Activated CD4-positive, CD25-positive, alpha-beta regulatory T cell treated with anti-CD3 and anti-CD28 coated beads, Interleukin-2, amount 50 U/mL, for 72 hours (primary cell): Measurements from ENCODE around the gene DIP2A.
"Not testable (repeated sequence)": the region's sequence is repeated elsewhere in the genome, so short reads cannot be mapped to it uniquely, and the experiment has no call there.

Experiments used
- DNase-seq: peaks from one replicate; pipeline ENCODE4 v3.0.0; 2021

The DIP2A gene

DNA sequence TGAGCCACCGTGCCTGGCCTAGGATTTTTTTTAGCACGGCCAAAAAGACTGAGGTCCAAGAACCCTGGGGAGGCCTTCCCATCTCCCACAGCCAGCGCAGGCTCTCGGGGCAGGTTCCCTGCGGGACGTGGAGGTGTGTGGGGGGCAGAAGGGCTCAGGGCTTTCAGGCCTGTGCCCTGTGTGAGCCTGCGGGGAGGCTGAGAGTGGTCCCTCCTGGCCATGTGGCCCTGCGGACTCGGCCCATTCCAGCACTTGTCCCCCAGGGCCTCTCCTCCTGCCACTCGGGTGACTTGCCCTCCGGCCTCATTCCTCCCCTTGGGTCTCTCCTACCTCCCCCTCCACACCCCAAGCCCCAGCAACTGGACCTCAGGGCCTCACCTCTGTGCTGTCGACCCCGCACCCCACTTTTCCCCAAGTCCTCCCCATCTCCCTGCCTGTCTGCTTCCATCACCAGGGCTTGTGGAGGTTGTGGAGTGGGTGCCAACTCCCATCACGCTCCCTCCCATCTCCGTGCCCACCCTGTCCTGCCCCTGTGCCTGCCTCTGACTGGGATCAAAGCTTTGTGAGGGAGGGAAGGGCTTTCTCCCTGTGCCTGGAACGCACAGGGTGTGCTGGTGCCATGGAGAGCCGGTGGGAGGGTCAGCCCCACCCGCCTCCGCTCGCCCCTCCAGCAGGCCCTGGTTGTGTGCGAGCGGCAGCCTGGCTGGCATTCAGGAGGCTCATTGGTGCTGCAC is 32.2 kb upstream of the DIP2A start:
- no peak for DNase-seq

DNA sequence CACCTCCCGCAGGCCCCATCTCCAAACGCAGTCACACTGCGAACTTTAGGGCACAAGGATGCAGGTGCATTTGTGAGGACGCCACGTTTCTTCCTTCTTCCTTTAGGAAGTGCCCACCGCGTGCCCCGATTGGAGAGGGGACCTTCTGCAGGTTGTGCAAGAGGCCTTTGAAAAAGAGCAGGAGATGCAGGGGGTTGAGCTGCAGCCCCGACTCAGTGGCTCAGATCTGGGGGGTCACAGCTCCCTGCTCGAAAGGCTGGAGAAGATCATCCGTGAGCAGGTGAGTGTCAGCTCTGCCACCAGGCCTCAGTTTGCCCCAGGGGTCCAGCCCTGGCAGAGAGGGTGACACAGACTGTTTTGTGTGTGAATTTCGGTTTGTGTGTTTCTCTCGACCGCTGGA is 31.2 kb upstream of the DIP2A start:
- no peak for DNase-seq

DNA sequence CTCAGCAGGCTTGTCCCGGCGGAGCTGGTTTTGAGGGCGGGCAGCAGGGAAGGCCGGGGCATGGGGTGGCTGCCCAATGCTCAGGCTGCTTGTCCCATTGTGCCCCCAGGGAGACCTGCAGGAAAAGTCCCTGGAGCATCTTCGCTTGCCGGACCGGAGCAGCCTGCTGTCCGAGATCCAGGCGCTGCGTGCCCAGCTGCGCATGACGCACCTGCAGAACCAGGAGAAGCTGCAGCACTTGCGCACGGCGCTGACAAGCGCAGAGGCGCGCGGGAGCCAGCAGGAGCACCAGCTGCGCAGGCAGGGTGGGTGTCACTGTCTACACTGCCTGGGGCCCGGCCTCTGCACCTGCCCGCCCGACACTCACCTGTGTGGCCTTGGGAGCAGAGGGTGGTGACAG is 30.4 kb upstream of the DIP2A start:
- no peak for DNase-seq

DNA sequence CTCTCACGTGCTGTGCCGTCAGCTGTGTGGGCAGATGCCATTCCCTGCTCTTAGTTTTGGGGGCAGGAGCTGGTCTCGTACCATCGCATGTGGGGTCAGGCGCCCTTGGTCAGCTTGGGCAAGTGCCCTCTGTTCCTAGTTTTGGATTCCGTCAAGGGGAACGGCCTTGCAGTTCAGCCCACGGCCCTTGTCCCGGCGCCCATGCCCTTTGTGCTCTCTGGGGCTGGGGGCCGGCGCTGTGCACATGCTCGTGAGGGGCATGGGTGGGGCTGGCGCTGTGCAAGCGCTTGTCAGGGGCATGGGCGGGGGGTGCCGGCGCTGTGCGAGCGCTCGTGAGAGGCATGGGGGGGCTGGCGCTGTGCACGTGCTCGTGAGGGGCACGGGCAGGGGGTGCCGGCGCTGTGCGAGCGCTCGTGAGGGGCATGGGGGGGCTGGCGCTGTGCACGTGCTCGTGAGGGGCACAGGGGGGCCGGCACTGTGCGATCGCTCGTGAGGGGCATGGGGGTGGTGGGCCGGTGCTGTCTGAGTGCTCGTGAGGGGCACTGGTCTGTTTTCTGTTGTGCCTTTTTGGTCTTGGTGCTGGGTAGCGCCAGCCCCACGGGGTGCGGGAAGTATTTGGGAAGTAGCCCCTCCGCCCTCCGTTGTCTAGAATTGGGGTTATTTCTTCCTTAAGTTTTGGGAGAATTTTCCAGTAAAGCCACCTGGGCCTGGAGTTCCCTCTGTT is 29.5 kb upstream of the DIP2A start:
- DNase-seq = no peak

DNA sequence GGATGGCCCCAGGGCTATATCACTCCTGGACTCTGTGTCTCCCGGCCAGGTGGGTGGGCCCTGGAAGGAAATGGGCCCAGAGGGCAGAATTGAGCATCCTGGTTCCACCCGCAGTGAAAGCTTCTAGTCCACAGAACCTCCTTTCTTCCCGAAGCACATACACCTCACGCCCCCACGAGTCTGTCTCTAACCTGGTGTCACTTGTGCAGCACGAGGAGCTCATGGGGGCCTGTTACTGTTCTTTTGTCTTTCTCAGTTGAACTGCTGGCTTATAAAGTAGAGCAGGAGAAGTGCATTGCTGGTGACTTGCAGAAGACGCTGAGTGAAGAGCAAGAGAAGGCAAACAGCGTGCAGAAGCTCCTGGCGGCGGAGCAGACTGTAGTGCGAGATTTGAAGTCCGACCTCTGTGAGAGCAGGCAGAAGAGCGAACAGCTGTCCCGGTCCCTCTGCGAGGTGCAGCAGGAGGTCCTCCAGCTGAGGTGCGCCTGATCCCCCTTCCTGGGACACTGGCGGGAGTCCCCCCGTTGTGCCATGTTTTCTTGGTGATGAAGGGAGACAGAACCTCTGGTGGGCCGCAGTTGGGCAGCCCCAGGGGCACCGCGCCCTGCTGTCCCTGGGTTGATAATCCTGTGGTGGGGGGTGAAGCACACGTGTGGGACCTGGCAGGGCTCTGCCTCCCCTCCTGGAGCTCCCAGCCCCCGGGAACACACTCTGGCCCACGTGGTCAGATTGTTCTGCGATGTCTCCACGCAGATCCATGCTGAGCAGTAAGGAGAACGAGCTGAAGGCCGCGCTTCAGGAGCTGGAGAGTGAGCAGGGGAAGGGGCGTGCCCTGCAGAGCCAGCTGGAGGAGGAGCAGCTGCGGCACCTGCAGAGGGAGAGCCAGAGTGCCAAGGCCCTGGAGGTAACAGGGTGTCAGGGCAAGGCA is 28.7 kb upstream of the DIP2A start:
- DNase-seq = no peak

DNA sequence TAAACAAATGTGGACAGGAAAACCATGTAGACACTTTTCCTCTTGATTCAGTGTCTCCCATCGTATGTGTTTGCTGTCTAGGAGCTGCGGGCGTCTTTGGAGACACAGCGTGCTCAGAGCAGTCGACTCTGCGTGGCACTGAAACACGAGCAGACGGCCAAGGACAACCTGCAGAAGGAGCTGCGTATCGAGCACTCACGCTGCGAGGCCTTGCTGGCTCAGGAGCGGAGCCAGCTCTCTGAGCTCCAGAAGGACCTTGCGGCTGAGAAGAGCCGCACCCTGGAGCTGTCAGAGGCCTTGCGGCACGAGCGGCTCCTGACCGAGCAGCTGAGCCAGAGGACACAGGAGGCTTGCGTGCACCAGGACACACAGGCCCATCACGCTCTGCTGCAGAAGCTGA is 27.2 kb upstream of the DIP2A start:
- no peak for DNase-seq

DNA sequence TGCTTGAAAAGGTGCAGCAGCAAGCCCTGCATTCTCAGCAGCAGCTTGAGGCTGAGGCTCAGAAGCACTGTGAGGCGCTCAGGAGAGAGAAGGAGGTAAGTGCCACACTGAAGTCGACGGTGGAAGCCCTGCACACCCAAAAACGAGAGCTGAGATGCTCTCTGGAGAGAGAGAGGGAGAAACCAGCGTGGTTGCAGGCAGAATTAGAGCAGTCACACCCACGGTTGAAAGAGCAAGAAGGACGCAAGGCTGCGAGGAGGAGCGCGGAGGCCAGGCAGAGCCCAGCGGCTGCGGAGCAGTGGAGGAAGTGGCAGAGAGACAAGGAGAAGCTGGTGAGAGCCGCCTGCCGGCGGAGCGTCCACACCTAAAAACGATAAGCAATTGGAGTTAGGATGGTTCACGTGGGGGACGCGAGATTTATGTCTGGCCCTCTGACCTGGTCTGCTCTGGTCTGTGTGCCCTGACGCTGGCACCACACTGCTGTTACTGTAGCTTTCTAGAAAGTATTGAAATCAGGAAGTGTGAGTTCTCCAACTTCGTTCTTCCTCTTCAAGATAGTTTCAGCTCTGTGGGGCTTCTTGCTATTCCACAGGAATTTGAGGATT is 26.7 kb upstream of the DIP2A start:
- no peak for DNase-seq

DNA sequence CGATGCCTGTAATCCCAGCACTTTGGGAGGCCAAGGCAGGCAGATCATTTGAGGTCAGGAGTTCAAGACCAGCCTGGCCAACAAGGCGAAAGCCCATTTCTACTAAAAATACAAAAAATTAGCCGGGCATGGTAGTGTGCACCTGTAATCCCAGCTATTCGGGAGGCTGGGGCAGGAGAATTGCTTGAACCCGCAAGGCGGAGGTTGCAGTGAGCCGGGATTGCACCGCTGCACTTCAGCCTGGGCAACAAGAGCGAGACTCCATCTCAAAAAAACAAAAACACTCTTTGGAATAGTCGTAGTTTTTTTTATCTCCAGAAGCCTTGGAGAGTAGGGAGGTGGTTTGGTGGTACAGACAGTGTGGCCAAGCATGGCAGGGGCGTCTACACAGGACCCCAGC is 25.6 kb upstream of the DIP2A start:
- DNase-seq = not testable (repeated sequence)

DNA sequence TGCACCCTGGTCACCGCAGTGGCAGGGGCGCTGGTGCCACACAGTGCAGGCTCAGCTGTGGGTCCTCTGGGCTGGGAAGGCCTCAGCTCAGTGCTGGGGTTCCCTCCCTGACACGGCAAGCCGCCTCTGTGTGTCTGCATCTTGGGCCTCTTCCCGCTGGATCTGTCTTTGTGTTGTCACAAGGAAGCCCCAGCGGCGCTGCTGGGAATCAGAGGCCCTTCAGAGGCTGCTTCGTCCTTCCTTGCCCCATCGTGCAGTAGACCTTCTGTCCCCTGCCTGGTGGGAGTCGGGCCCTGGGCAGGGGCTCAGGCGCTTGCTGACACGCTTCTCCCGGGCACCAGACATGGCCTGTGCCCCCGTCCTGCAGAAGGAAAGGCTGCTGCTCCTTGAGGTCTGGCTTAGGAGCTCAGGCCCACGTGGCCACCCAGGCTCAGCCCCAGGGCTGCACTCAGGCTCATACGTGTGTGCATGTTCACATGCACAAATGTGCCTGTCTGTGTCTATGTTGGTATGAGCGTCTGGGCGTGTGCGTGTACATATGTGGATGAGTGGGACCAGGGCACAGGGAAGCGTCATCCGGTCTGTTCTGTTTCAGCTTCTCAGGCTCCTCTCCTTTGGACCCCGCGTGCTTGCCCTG is 24.3 kb upstream of the DIP2A start:
- no peak for DNase-seq

DNA sequence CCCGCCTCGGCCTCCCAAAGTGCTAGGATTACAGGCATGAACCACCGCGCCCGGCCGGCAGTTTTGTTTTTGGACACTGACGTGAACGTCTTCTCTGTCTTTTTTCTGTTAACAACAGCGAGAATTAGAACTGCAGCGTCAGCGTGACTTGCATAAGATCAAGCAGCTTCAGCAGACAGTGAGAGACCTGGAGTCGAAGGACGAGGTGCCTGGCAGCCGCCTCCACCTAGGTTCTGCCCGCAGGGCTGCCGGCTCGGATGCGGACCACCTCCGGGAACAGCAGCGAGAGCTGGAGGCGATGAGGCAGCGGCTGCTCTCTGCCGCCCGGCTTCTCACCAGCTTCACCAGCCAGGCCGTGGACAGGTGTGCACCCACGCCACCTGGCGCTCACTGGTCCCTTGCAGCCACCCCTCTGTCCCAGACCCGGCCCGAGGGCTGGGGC is 22.9 kb upstream of the DIP2A start:
- no peak for DNase-seq

DNA sequence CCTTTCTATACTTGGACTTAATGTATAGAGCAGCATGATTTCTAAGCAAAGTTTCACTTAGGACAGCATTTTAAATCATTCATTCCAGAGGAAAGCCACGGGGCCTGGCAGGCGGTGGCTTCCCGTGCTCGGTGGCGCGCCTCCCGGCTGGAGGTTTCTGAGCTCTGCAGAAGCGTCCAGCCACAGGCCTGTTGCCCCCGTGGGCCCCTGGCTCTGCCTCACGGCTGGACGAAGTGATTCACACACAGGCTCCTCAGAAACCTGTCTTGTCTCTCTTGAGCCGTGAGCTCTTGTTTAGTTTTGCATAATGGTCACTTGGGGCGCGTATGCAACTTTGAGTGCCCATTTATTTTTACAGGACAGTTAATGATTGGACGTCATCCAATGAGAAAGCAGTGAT is 22.1 kb upstream of the DIP2A start:
- no peak for DNase-seq

DNA sequence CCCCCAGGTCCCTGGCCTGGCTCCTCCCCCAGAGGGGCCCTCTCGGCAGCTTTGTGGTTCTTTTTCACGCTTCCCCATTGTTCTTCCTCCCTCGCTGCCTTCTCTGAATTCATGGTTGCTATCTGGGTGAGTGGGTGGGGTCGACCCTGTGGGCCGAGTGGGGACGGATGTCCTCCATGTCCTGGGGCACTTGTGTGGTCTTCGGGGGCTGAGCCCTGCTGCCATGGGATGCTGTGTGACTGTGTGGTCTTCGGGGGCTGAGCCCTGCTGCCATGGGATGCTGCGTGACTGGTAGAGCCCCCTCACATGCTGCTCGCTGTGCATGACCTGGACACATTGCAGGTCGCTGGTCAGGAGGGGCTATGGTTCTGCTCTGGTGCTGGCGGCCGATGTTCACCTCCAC is 21.6 kb upstream of the DIP2A start:
- no peak for DNase-seq

DNA sequence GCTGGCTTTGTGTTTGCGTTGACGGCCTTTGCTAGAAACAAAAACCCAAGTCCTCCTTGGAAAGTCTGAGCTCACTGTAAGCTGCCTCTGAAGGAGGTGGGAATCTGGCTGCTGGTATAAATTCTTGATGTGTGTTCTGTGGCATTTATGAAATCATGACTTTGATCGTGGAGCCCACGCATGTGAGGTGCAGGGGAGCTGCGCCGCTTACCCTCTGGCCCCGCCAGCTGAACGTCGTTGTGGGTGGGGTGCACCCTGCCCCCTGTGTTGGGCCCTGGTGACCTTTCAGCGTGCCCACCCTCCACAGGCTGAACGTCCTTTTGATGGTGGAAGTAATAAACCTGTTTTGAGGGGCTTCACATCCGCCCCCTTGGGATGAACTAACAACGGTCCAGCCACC is 21.2 kb upstream of the DIP2A start:
- no peak for DNase-seq

DNA sequence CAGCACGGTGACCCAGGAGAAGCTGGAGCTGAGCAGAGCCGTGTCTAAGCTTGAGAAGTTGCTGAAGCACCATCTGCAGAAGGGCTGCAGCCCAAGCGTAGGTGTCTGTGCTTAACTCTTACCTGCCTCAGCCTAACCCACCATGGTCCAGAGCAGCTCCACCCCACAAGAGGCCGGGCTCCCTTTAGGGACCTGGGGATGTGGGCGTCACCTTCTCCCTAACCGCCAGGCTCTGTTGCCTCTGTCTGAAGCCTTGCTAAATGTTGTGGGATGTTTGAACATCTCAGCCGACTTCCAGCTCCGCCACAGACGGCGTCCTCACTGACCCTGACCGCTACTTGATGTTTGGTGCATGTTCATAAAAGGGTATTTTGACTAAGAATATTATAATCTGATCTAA is 20.4 kb upstream of the DIP2A start:
- DNase-seq = no peak

DNA sequence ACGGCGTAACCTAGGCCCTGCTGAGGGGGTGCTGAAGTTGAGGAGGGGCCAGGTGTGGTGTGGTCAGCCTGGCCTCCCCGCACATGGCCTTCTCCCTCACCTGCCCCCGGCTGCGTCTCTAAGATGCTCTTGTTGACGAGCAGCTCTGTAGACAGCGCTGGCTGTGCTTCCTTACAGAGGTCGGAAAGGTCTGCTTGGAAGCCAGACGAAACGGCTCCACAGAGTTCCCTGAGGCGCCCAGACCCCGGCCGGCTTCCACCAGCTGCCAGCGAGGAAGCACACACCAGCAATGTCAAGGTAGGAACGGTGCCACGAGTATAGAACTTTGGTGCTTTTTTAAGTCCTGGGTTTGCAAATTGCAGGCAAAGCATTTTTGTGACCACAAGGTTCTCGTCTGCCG is 18.8 kb upstream of the DIP2A start:
- no peak for DNase-seq

DNA sequence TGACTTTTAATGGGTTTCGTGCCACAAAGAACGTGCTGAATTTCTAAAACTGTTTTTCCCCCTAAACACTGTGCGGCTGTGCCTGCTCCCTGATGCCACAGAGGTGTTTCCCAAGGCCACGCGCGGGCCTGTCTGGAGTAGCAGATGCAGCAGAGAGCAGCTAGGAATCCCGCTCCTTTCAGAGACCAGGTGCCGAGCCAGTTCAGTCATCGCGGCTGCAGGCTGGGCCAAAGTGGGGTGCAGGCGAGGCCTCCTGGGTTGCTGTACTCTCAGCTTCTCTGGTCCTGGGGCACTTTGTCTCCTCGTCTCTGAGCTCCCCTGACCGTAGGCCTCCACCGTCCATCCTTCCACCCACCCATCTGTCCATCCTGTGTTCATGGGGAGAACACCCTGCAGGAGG is 17.4 kb upstream of the DIP2A start:
- no peak for DNase-seq

DNA sequence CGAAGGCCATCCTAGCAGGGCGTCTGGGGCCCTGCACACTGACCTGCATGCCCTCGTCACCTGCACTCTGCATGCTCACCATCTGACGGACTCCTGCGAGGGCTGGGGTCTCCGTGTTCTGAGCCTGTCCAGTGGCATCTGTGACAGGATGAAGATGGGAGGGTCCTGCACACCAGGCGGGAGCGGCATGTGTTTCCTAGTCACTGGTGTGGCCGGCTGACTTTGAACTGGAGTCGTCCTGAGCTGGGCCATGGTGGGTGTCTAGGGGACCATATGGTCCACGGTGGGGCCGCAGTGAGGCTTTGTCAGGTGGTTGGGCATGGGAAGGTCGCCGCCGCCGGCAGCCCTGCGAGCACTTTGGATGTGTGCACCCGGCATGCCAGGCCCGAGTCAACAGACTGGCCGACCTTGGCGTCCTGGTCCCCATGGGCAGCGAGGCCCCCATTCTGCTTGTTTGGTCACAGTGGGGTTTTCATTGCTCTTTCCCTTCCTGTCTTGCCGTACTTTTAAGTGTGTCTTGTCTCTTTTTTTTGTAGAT is 16.7 kb upstream of the DIP2A start:
- DNase-seq = no peak

DNA sequence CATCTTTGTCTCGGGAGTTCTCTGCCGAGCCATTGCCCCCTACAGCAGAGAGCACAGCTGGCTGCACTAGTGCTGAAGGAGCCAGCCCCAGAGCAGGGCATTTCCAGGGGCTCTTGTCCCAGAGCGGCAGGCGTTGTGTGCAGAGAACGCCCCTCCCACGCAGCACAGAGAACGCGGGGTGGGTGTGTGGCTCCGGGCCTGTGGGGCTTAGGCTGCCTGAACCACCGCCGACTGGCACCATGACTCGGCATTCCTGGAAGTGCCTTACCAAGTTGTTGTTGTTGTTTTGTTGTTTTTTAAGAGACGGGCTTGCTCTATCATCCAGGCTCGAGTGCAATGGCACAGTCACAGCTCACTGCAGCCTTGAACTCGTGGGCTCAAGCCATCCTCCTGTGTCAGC is 15.8 kb upstream of the DIP2A start:
- no peak for DNase-seq

DNA sequence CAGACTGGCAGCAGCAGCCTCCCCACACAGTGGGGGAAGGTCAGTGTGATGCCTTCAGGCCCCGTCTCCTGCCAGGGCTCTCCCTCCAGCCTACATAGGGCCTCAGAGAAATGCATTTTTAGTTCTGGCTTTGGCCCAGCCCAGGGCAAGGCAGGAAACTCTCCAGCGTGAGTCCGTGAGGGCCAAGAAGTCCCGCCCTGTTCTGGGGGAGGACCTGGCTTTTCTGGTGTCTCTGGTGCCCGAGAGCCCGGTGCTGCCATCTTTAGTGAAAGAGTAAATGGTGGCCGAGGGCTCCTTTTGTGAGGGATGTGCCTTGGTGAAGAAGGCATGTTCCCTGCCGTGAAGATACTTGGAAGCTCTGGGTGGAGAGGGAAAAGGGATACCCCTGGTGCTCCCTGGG is 14.8 kb upstream of the DIP2A start:
- no peak for DNase-seq

DNA sequence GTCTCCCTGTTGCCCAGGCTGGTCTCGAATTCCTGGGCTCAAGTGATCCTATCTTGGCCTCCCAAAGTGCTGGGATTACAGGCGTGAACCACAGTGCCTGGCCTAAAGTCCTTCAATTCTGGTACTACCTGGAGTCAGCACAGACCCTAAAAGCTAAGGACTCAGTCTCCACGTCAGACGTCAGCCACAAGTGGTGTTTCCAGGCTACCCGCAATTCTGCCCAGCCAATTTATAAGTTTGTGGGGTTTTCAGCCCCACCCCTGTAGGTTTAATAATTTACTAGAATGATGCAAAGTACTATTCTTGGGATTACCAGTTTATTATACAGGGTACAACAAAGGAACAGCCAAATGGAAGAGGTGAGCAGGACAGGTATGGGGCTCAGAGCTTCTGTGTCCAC is 10.6 kb upstream of the DIP2A start:
- DNase-seq = no peak

DNA sequence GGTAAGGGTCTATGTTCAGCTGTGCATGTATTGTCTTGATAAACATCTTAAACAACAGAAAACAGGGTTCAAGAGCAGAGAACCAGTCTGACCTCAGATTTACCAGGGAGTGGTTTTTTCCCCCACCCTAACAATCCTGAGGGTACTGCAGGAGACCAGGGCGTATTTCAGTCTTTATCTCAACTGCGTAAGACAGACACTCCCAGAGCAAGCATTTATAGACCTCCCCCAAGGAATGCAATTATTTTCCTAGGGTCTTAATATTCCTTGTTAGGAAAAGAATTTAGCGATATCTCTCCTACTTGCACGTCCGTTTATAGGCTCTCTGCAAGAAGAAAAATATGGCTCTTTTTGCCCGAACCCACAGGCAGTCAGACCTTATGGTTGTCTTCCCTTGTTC is 9.8 kb upstream of the DIP2A start:
- DNase-seq = not testable (repeated sequence)

DNA sequence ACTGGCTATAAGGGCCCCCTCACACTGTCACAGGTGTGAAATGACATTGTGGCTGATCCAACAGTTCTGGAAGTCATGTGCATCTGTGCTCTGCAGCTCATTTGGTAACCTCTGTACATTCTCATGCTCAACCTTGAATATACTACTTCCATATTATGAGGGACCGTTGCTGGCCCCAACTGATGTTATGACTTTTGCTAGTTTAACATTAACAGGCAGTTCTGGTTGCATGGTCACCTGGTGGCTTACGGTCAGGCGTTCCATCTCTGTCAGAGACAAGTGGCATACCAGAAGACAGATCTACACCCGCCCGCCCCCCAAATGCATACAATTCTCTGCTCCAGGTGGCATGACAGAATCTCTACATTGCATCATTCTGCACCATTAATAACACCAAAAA is 6.0 kb upstream of the DIP2A start:
- DNase-seq = no peak

DNA sequence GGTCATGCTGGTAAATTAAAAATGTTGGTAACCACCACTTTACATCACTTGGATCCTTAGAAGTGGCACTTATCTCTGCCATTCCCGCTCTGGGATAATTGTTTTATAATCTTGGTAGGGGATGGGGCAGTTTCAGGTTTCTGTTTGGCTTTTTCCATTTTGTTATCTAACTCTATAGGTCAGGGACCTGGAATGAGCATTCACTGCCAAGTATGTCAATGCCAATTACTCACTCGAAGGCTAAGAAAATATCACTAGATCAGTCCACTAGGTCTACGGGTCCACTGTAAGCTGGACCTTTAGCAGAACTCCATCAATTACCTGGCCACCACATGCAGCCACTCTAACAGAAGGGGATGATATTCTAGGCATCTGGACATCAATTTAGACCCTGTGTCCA is 4.5 kb upstream of the DIP2A start:
- DNase-seq = no peak
